Upper lobe of left lung (tissue), 4 donors: ENCODE results near the gene RANGRF.

ENCODE experiments used
- CTCF ChIP-seq, 6 experiments: fragments of 450-650 bp in 4 of 6; fragments of 200-600 bp in 2 of 6; sonication (generic) in 2 of 6; IDR thresholded peaks; one replicate each; pipeline ENCODE4 v1.5.1; 2016 to 2019; ENCODE audit warnings: antibody characterized with exemption in 6 of 6
- POLR2A ChIP-seq, 4 donors: fragments of 450-650 bp; IDR thresholded peaks; one replicate each; pipeline ENCODE4 v1.5.1; 2016 to 2017; ENCODE audit warnings: antibody characterized with exemption in 4 of 4, mild to moderate bottlenecking in 2 of 4
- POLR2AphosphoS5 ChIP-seq, 2 donors: sonication (generic); formaldehyde crosslinking; IDR thresholded peaks; one replicate each; pipeline ENCODE4 v1.5.1; 2017; ENCODE audit warnings: antibody characterized with exemption in 2 of 2

GRCh38 chr17:8311131-8311790, 22.8 kb downstream of the RANGRF start:
- no peak for TF ChIP-seq POLR2AphosphoS5 (IDR thresholded peaks at IDR 0.05)
- no peak for TF ChIP-seq POLR2A (IDR thresholded peaks at IDR 0.05)
- TF ChIP-seq CTCF (IDR thresholded peaks at IDR 0.05): no peak
